Activated naive CD4-positive, alpha-beta T cell (primary cell): ENCODE measurements around the gene AMIGO3.
"Not testable (repeated sequence)": the region's sequence is repeated elsewhere in the genome, so short reads cannot be mapped to it uniquely, and the experiment has no call there.

Experiments used
- DNase-seq, 4 experiments: peaks; one replicate each; lab custom pipeline; 2025; lab: John Stamatoyannopoulos, UW

AMIGO3 gene

GRCh38 chr3:49712166-49712565, 7.3 kb downstream of the AMIGO3 start:
- no peak for DNase-seq

- DNase-seq: no peak
Observed at GRCh38 chr3:49711489-49711888, 8.0 kb downstream of the AMIGO3 start.

- no peak for DNase-seq
Observed at GRCh38 chr3:49709852-49710251, 9.6 kb downstream of the AMIGO3 start.

GRCh38 chr3:49707113-49707480, 12.4 kb downstream of the AMIGO3 start:
- DNase-seq: no peak

GRCh38 chr3:49706456-49707112, 12.9 kb downstream of the AMIGO3 start:
- no peak for DNase-seq

GRCh38 chr3:49705390-49705960, 14.0 kb downstream of the AMIGO3 start:
- DNase-seq: no peak

- DNase-seq: no peak
Observed at GRCh38 chr3:49704629-49705028, 14.9 kb downstream of the AMIGO3 start.

- DNase-seq: no peak
Observed at GRCh38 chr3:49703956-49704355, 15.5 kb downstream of the AMIGO3 start.

GRCh38 chr3:49703443-49703927, 16.0 kb downstream of the AMIGO3 start:
- DNase-seq: peak in 2 of 4 experiments; percentile 25 to 51

GRCh38 chr3:49702672-49703071, 16.8 kb downstream of the AMIGO3 start:
- no peak for DNase-seq

- DNase-seq: no peak
Observed at GRCh38 chr3:49701388-49702077, 18.0 kb downstream of the AMIGO3 start.

GRCh38 chr3:49700453-49701128, 18.9 kb downstream of the AMIGO3 start:
- DNase-seq: no peak

- no peak for DNase-seq
Observed at GRCh38 chr3:49700014-49700413, 19.5 kb downstream of the AMIGO3 start.

GRCh38 chr3:49699281-49699979, 20.1 kb downstream of the AMIGO3 start:
- DNase-seq: no peak

- DNase-seq: not testable (repeated sequence)
Observed at GRCh38 chr3:49695350-49696015, 24.0 kb downstream of the AMIGO3 start.

- not testable (repeated sequence) for DNase-seq
Observed at GRCh38 chr3:49694409-49695070, 24.9 kb downstream of the AMIGO3 start.

- not testable (repeated sequence) for DNase-seq
Observed at GRCh38 chr3:49691481-49691880, 28.0 kb downstream of the AMIGO3 start.

GRCh38 chr3:49690856-49691255, 28.6 kb downstream of the AMIGO3 start:
- not testable (repeated sequence) for DNase-seq

- not testable (repeated sequence) for DNase-seq
Observed at GRCh38 chr3:49689908-49690624, 29.4 kb downstream of the AMIGO3 start.
